Gastrocnemius medialis (tissue), 4 donors: Measurements from ENCODE around the gene EEF1B2. TPM values are rescaled to one million over a fixed set of nuclear protein-coding genes. Genes with fewer than 3 reads are reported as not detected.
"Not testable (repeated sequence)": the region's sequence is repeated elsewhere in the genome, so short reads cannot be mapped to it uniquely, and the experiment has no call there.

Source experiments
- ATAC-seq, 2 donors: fragments of 150-250 bp; one replicate each; pipeline ENCODE4 v1.9.1; 2016
- DNase-seq, 2 donors: peaks; one replicate each; pipeline ENCODE4 v3.0.0-alpha.2; 2019
- H3K27ac ChIP-seq, 4 donors: fragments of 200-600 bp; sonication (generic); 1 replicate in 1 of 4; 2 replicates in 3 of 4; pipeline ENCODE4 v1.5.1; 2016 to 2018; ENCODE audit warnings: mild to moderate bottlenecking in 2 of 4, moderate library complexity in 1 of 4
- H3K27me3 ChIP-seq, 3 donors: fragments of 200-600 bp; sonication (generic) in 2 of 3; 1 replicate in 1 of 3; 2 replicates in 2 of 3; pipeline versions ENCODE4 v1.5.1 to v1.6.0; 2016 to 2019; ENCODE audit warnings: mild to moderate bottlenecking in 1 of 3, moderate library complexity in 1 of 3
- H3K36me3 ChIP-seq, 2 donors: fragments of 200-600 bp; sonication (generic) in 1 of 2; one replicate each; pipeline ENCODE4 v1.5.1; 2017 to 2018
- H3K4me1 ChIP-seq, 2 donors: fragments of 200-600 bp; sonication (generic) in 1 of 2; one replicate each; pipeline ENCODE4 v1.5.1; 2016 to 2017; ENCODE audit warnings: mild to moderate bottlenecking in 2 of 2
- H3K4me3 ChIP-seq, 4 donors: fragments of 200-600 bp; sonication (generic) in 3 of 4; 1 replicate in 1 of 4; 2 replicates in 3 of 4; pipeline ENCODE4 v1.5.1; 2016 to 2019; ENCODE audit warnings: mild to moderate bottlenecking in 2 of 4
- H3K9me3 ChIP-seq, 3 donors: fragments of 200-600 bp; sonication (generic) in 2 of 3; 1 replicate in 1 of 3; 2 replicates in 2 of 3; pipeline ENCODE4 v1.5.1; 2016 to 2019
- POLR2A ChIP-seq, 2 donors: fragments of 450-650 bp; IDR thresholded peaks; one replicate each; pipeline ENCODE4 v1.6.1; 2017; ENCODE audit warnings: antibody characterized with exemption in 2 of 2, mild to moderate bottlenecking in 2 of 2, moderate library complexity in 2 of 2
- in situ Hi-C, 4 donors: fragments of 200-750 bp; cut with MboI; loops; one replicate each; pipeline versions ENCODE4 v1.15.0 to v1.8.0; 2017; ENCODE audit warnings: low sequenced_read_pairs in 4 of 4
- intact Hi-C: fragments of 100-400 bp; cut with DNase I; formaldehyde crosslinking; loops from one replicate; pipeline ENCODE4 v1.15.1; 2023; ENCODE audit warnings: low total_unique reads
- total RNA-seq, 4 donors: library from RNA; depleted of rRNA; stranded (reverse); fragments of >200 nt; gene quantifications; one replicate each; pipeline versions ENCODE4 v1.1.0 to v1.2.3, GENCODE V29; 2016
- TF ChIP-seq, protein P1 (sequence below), 5 experiments: fragments of 450-650 bp in 3 of 5; fragments of 200-600 bp in 2 of 5; sonication (generic) in 2 of 5; IDR thresholded peaks in 4 of 5; conservative IDR thresholded peaks in 1 of 5; 1 replicate in 4 of 5; 2 replicates in 1 of 5; pipeline ENCODE4 v1.5.1; 2016 to 2019; ENCODE audit warnings: antibody characterized with exemption in 5 of 5, mild to moderate bottlenecking in 3 of 5, moderate library complexity in 3 of 5

The EEF1B2 gene
- total RNA-seq, 4 donors from 2014 or later, result 370 to 590 (median 448) TPM

DNA sequence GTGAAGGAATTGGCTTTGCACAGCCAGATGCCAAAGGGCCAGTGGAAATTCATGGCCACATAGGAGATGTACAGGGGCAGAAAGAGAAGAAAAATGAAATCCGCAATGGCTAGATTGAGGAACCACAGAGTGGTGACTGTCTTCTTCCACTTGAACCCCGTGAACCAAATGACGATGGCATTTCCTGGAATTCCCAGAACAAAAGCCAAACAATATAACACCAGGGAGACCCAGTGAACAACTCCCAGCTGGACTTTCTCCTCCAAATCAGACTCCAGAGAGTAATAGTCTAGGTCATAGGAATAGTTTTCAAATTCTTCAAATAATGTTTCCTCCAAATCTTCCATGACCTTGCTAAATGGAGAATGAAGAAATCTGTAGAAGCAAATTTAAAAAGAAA is 17.2 kb downstream of the EEF1B2 start:
- H3K36me3 ChIP-seq, result no peaks in the 10 kb centered on the region
- ATAC-seq, result no peak
- no peak overlapping the region for H3K4me3 ChIP-seq
- intact Hi-C loops (no loop called here), in situ Hi-C loops (no loop called here)
- DNase-seq, result no peak
- no peak for TF ChIP-seq POLR2A (IDR thresholded peaks at IDR 0.05)
- TF ChIP-seq, protein P1, sequence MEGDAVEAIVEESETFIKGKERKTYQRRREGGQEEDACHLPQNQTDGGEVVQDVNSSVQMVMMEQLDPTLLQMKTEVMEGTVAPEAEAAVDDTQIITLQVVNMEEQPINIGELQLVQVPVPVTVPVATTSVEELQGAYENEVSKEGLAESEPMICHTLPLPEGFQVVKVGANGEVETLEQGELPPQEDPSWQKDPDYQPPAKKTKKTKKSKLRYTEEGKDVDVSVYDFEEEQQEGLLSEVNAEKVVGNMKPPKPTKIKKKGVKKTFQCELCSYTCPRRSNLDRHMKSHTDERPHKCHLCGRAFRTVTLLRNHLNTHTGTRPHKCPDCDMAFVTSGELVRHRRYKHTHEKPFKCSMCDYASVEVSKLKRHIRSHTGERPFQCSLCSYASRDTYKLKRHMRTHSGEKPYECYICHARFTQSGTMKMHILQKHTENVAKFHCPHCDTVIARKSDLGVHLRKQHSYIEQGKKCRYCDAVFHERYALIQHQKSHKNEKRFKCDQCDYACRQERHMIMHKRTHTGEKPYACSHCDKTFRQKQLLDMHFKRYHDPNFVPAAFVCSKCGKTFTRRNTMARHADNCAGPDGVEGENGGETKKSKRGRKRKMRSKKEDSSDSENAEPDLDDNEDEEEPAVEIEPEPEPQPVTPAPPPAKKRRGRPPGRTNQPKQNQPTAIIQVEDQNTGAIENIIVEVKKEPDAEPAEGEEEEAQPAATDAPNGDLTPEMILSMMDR (IDR thresholded peaks at IDR 0.05 in 4 of 5, conservative IDR thresholded peaks at IDR 0.05 in 1 of 5), result no peak
- no peaks in the 10 kb centered on the region for H3K4me1 ChIP-seq
- H3K27ac ChIP-seq, result no peak overlapping the region
- H3K9me3 ChIP-seq, result no peaks in the 10 kb centered on the region
- H3K27me3 ChIP-seq, result no peaks in the 10 kb centered on the region

DNA sequence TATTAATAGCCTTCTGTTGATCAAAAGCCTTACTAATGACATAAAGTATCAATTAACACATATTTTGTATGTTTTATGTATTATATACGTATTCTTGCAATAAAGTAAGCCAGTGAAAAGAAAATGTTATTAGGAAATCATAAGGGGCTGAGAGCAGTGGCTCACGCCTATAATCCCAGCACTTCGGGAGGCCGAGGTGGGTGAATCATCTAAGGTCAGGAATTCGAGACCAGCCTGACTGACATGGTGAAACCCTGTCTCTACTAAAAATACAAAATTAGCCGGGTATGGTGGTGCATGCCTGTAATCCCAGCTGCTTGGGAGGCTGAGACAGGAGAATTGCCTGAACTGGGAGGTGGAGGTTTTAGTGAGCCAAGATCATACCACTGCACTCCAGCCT is 21.8 kb downstream of the EEF1B2 start:
- H3K9me3 ChIP-seq, H3K27ac ChIP-seq, H3K4me1 ChIP-seq, in situ Hi-C loops, H3K4me3 ChIP-seq, ATAC-seq, intact Hi-C loops, DNase-seq, H3K27me3 ChIP-seq, H3K36me3 ChIP-seq: not testable (repeated sequence)

DNA sequence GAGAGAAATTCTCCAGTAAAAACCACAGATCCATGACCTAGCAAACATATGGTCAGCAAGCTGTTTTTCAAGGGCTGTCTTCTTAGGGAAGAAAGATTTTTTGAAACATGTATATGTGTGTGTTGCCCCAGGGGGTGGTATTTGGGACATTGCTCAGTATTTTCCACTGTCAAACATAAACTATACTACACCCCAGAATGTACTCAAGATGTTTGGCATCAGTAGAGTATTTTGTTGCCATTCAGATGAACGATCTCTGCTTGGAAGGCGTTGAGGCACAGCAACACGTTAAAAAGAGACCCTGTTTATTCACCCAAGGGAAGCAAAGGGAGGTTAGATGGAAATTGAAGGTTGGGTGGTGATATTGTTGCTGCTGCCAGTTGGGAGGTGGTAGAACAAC is 30.0 kb downstream of the EEF1B2 start:
- DNase-seq, result no peak
- Histone ChIP-seq H3K4me1 (no peaks in the 10 kb centered on the region), H3K27ac (no peak overlapping the region), H3K4me3 (no peak overlapping the region), H3K9me3 (no peaks in the 10 kb centered on the region), H3K27me3 (no peaks in the 10 kb centered on the region), H3K36me3 (no peaks in the 10 kb centered on the region)
- intact Hi-C loops, result no loop called here
- in situ Hi-C loops, result no loop called here
- TF ChIP-seq, protein P1 (IDR thresholded peaks at IDR 0.05 in 4 of 5, conservative IDR thresholded peaks at IDR 0.05 in 1 of 5), result no peak
- no peak for TF ChIP-seq POLR2A (IDR thresholded peaks at IDR 0.05)
- no peak for ATAC-seq

DNA sequence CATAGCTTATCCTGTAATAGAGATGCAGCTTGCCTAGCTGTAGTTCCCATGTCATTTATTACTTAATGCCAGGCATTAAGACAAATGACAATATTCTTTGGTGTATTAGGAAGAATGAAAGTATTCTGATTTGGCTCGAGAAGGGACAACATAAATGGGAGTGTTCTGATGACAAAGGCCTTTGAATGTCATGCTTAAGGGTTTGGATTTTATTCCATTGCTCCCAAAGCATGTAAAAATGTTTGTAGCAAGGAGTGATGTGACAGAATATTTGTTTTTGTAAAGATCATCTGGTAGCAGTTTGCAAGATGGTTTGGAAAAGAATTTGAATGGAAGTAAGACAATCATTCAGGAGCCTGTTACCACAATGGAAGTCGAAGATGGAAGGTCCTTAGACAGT is 30.4 kb downstream of the EEF1B2 start:
- no peak for TF ChIP-seq POLR2A (IDR thresholded peaks at IDR 0.05)
- TF ChIP-seq, protein P1 (IDR thresholded peaks at IDR 0.05 in 4 of 5, conservative IDR thresholded peaks at IDR 0.05 in 1 of 5), result no peak
- ATAC-seq (no peak), DNase-seq (no peak)
- H3K4me1 ChIP-seq, result no peaks in the 10 kb centered on the region
- no peak overlapping the region for H3K4me3 ChIP-seq
- no peaks in the 10 kb centered on the region for H3K36me3 ChIP-seq
- no peaks in the 10 kb centered on the region for H3K9me3 ChIP-seq
- in situ Hi-C loops (no loop called here), intact Hi-C loops (no loop called here)
- H3K27ac ChIP-seq, result no peak overlapping the region
- no peaks in the 10 kb centered on the region for H3K27me3 ChIP-seq

DNA sequence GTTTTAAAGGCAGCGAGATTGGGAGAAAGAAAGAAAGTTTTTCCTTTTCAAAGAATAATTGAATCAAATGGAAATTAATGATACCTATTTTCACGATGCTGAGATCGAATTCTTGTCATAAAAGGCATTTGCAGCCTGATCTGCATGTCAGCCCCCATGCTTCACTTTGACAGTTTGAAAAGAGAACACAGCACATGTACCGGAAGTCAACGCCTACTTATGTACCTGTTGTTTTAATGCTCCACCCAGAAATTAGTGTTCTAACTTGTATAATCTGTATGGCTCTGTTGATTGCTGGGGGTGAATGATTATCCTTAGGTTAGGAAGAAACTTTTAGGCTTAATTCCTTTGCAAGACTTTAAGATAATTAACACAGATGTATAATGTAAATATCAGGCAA is 31.0 kb downstream of the EEF1B2 start:
- Histone ChIP-seq H3K4me3 (no peak overlapping the region), H3K9me3 (no peaks in the 10 kb centered on the region), H3K36me3 (no peaks in the 10 kb centered on the region), H3K27ac (no peak overlapping the region), H3K27me3 (no peaks in the 10 kb centered on the region), H3K4me1 (no peaks in the 10 kb centered on the region)
- no peak for ATAC-seq
- no peak for TF ChIP-seq POLR2A (IDR thresholded peaks at IDR 0.05)
- TF ChIP-seq, protein P1 (IDR thresholded peaks at IDR 0.05 in 4 of 5, conservative IDR thresholded peaks at IDR 0.05 in 1 of 5), result no peak
- DNase-seq, result no peak
- in situ Hi-C loops (no loop called here), intact Hi-C loops (no loop called here)
